A673 (cell line): ENCODE measurements around the gene DCAF8. TPM values are rescaled to one million over a fixed set of nuclear protein-coding genes. Genes with fewer than 3 reads are reported as not detected.

Source experiments
- BruUV-seq: library from RNA; stranded (reverse); fragments of 400-500 nt; replicated peaks from 2 replicates; lab custom pipeline; 2021; lab: Mats Ljungman, UMichigan
- CTCF ChIA-PET: fragments of 300-600 bp; sonication (Branson Sonifier 250); formaldehyde crosslinking; loops from one replicate; lab custom pipeline; 2022; ENCODE audit warnings: antibody characterized with exemption; lab: Charles Lee
- POLR2A ChIA-PET: fragments of 300-600 bp; sonication (Branson Sonifier 250); formaldehyde crosslinking; loops from one replicate; lab custom pipeline; 2022; ENCODE audit warnings: antibody characterized with exemption; ENCODE audit not compliant: low non-redundant PET; lab: Charles Lee
- DNase-seq: peaks from one replicate; pipeline ENCODE4 v3.0.0-alpha.2; 2015; ENCODE audit warnings: low spot score
- H3K27ac ChIP-seq: fragments of 200-600 bp; sonication (generic); 2 replicates; pipeline ENCODE4 v1.5.1; 2016; ENCODE audit warnings: mixed run types, low read depth, mild to moderate bottlenecking, mixed read lengths, antibody characterized with exemption, low read length; ENCODE audit not compliant: poor library complexity, severe bottlenecking
- H3K27me3 ChIP-seq: fragments of 200-600 bp; sonication (generic); replicated peaks from 2 replicates; pipeline ENCODE4 v1.6.1; 2017; ENCODE audit warnings: mixed run types, low read depth, mild to moderate bottlenecking, mixed read lengths, antibody characterized with exemption, low read length; ENCODE audit not compliant: insufficient read depth, poor library complexity
- H3K36me3 ChIP-seq: fragments of 200-600 bp; sonication (generic); 2 replicates; pipeline ENCODE4 v1.6.1; 2016; ENCODE audit warnings: mixed run types, mild to moderate bottlenecking, mixed read lengths, antibody characterized with exemption, low read length; ENCODE audit not compliant: insufficient read depth, poor library complexity, severe bottlenecking
- H3K4me1 ChIP-seq: fragments of 200-600 bp; sonication (generic); 2 replicates; pipeline ENCODE4 v1.6.1; 2017; ENCODE audit warnings: mixed run types, mild to moderate bottlenecking, mixed read lengths, antibody characterized with exemption, low read length; ENCODE audit not compliant: insufficient read depth, poor library complexity, severe bottlenecking
- H3K4me3 ChIP-seq: fragments of 200-600 bp; sonication (generic); 2 replicates; pipeline ENCODE4 v1.5.1; 2016; ENCODE audit warnings: low read depth, mixed run types, mild to moderate bottlenecking, mixed read lengths, low read length; ENCODE audit not compliant: poor library complexity, severe bottlenecking
- H3K9me3 ChIP-seq: fragments of 200-600 bp; sonication (generic); 2 replicates; pipeline ENCODE4 v1.6.1; 2016; ENCODE audit warnings: mixed run types, low read depth, mild to moderate bottlenecking, mixed read lengths, antibody characterized with exemption, low read length; ENCODE audit not compliant: poor library complexity, severe bottlenecking
- CTCF ChIP-seq: fragments of 300-800, 200-600 bp; sonication (generic); conservative IDR thresholded peaks from 2 replicates; pipeline ENCODE4 v1.5.1; 2017; ENCODE audit warnings: low read depth, mild to moderate bottlenecking, antibody characterized with exemption, low read length, moderate library complexity, mixed read lengths
- EZH2 ChIP-seq: fragments of 200-600 bp; sonication (generic); IDR thresholded peaks from 2 replicates; pipeline ENCODE4 v1.6.1; 2017; ENCODE audit warnings: borderline replicate concordance, low read depth, mild to moderate bottlenecking, mixed read lengths, antibody characterized with exemption, low read length; ENCODE audit not compliant: poor library complexity, severe bottlenecking
- intact Hi-C: fragments of 100-400 bp; cut with micrococcal nuclease; formaldehyde crosslinking; loops from one replicate; pipeline ENCODE4 v1.10.0; 2022; ENCODE audit not compliant: unreplicated experiment
- total RNA-seq: library from RNA; stranded (reverse); gene quantifications from 2 replicates; pipeline ENCODE4 v1.2.3, GENCODE V29; 2021

DCAF8 gene
- total RNA-seq, 1 experiment from 2014 or later: 108 TPM

- POLR2A ChIA-PET: no interaction called here
- Histone ChIP-seq H3K36me3 (peaks cover 96% of the 10 kb centered on the region), H3K4me3 (no peak overlapping the region), H3K9me3 (no peaks in the 10 kb centered on the region), H3K27me3 (no peaks in the 10 kb centered on the region), H3K27ac (no peak overlapping the region), H3K4me1 (no peaks in the 10 kb centered on the region)
- DNase-seq: no peak
- TF ChIP-seq EZH2 (no peak), CTCF (no peak)
- BruUV-seq: no TSS peak
- CTCF ChIA-PET: no interaction called here
- intact Hi-C loops: no loop called here
Measured at GRCh38 chr1:160296036-160296435, 33.7 kb upstream of the DCAF8 start.

DNA sequence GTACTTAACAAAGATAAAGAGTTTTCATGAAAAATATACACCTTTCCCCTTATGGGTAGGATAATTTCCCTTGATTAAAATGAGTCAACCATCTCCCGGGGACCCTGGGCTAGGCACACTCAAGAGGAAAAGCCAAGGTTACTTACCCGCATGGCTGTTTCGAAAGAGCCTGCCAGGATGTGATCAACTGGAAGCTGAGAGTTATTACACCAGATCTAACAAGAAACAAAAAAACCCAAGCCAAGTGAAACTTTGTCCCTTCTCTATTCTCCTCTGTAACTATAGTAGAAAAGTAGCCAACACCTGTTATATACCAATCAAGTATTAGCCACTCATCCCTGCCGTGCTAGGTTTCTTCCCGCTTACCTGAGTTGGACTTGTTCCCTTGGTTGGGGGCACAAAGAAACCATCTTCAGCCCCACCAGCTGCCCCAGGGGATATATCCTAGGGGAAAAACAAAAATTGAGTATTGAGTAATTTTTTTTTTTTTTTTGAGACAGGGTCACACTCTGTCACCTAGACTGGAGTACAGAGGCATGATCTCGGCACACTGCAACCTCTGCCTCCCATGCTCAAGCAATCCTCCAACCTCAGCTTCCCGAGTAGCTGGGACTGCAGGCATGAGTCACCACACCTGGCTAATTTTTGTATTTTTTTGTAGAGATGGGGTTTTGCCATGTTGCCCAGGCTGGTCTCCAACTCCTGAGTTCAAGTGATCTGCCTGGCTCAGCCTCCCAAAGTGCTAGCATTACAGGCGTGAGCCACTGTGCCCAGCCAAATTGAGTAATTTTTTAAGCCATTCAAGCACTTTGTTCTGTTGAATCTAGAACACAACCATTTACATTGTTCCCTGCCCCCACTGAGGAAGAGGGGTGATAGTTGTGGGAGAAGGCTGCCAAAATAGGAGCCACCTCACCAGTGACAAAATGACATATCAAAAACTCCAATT lies 30.9 kb upstream of the DCAF8 start:
- CTCF ChIA-PET: interaction anchor here (1.6 to 1.7 kb wide), 2 partner anchors 8 to 83 kb away, joined by 5 to 7 read pairs; no protein-coding TSS in a partner anchor
- no peak overlapping the region for H3K4me3 ChIP-seq

More for the DNA sequence above, 30.9 kb upstream of the DCAF8 start:
- Histone ChIP-seq H3K9me3 (no peaks in the 10 kb centered on the region), H3K36me3 (peaks cover 87% of the 10 kb centered on the region), H3K4me1 (no peaks in the 10 kb centered on the region), H3K27ac (no peak overlapping the region), H3K27me3 (no peaks in the 10 kb centered on the region)
- DNase-seq: no peak
- no TSS peak for BruUV-seq
- intact Hi-C loops: no loop called here
- TF ChIP-seq CTCF: no peak
- TF ChIP-seq EZH2: no peak
- POLR2A ChIA-PET: no interaction called here
